Adipocyte (in vitro differentiated cells): ENCODE data around the gene MAPRE3.

Source experiments
- DNase-seq: peaks from one replicate; pipeline ENCODE4 v3.0.0-alpha.2; 2015; ENCODE audit warnings: low read depth
- H3K27me3 ChIP-seq: replicated peaks from 2 replicates; pipeline ENCODE4 v1.7.0; 2013; ENCODE audit warnings: mild to moderate bottlenecking, low read length, moderate library complexity; ENCODE audit not compliant: control insufficient read depth, insufficient read depth
- H3K36me3 ChIP-seq: 2 replicates; pipeline ENCODE4 v1.7.0; 2013; ENCODE audit warnings: low read length, mild to moderate bottlenecking, moderate library complexity; ENCODE audit not compliant: control insufficient read depth, insufficient read depth, severe bottlenecking
- H3K4me1 ChIP-seq: 2 replicates; pipeline ENCODE4 v1.7.0; 2013; ENCODE audit warnings: mild to moderate bottlenecking, low read length, moderate library complexity; ENCODE audit not compliant: control insufficient read depth, insufficient read depth
- H3K4me3 ChIP-seq: 2 replicates; pipeline ENCODE4 v1.7.0; 2013; ENCODE audit warnings: mild to moderate bottlenecking, low read length, moderate library complexity
- H3K9ac ChIP-seq: 2 replicates; pipeline ENCODE4 v1.7.0; 2013; ENCODE audit warnings: mild to moderate bottlenecking, low read length, moderate library complexity
- H3K9me3 ChIP-seq: 2 replicates; pipeline ENCODE4 v1.7.0; 2013; ENCODE audit warnings: mild to moderate bottlenecking, low read length, moderate library complexity; ENCODE audit not compliant: control insufficient read depth

MAPRE3 gene

GRCh38 chr2:27032495-27033252, 62.2 kb downstream of the MAPRE3 start, which contains the start of gene TMEM214:
Gene TMEM214 (plus strand): TSS chr2:27032965. CDS start chr2:27033016, 51 bp downstream.
- peaks cover 39% of the 10 kb centered on the region for H3K36me3 ChIP-seq
- peak; percentile 93 for DNase-seq
- no peaks in the 10 kb centered on the region for H3K9me3 ChIP-seq
- peak within 1 kb of the TSS; percentile 98 for H3K9ac ChIP-seq
- H3K4me1 ChIP-seq = peaks cover 33% of the 10 kb centered on the region
- H3K27me3 ChIP-seq = no peaks in the 10 kb centered on the region
- H3K4me3 ChIP-seq = peak within 1 kb of the TSS; percentile 99

DNA sequence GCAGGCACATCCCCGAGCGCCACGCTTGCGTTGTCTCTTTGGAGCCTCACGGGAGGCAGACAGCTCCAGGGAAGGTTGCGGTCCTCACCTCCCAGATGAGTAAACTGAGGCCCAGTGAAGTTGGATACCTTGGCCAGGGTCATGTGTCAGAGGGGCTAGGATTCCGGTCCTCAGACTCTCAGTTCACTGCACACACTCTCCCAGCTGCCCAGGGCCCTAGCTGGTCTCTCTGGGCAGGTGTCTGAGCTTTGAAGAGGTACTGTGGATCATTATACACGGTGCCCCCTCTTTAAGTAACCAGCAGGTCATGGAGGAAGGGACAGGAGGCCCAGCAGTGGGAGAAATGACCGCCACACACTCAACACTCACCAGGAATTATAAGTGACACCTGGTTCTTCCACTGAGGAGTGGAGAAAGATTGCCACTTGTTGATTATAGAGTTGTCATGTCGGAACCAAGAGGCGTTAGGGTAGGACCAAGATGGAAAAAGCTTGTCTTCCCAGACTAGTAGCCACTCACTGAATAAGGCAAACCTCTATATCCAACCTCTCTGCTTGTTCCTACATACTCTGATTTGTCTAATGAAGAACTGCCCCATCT, 62.9 kb downstream of the MAPRE3 start:
- Histone ChIP-seq H3K9ac (peak overlapping the region; percentile 98), H3K27me3 (no peaks in the 10 kb centered on the region), H3K4me1 (peaks cover 33% of the 10 kb centered on the region), H3K36me3 (peaks cover 41% of the 10 kb centered on the region), H3K4me3 (peak overlapping the region; percentile 99), H3K9me3 (no peaks in the 10 kb centered on the region)
- peak; percentile 22 for DNase-seq

DNA sequence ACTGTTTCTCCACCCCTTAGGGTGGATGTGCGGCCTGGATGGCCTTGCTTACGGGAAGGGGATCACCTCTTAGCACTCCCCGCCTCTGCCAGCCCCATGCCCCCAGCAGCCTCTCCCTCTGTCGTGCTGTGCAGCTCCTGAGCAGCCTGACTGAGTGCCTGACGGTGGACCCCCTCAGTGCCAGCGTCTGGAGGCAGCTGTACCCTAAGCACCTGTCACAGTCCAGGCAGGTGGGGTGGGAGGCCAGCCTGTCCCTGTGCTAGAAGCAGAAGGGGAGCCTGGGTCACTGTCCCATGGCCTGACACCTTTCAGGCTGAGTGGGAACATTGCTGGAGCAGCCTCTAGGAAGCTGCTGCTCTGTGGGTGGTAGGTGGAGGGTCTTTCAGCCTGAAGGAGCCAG, 67.6 kb downstream of the MAPRE3 start:
- Histone ChIP-seq H3K27me3 (no peaks in the 10 kb centered on the region), H3K9ac (no peak overlapping the region), H3K4me3 (no peak overlapping the region), H3K9me3 (no peaks in the 10 kb centered on the region), H3K4me1 (peaks cover 20% of the 10 kb centered on the region), H3K36me3 (peaks cover 82% of the 10 kb centered on the region)
- no peak for DNase-seq

- Histone ChIP-seq H3K4me1 (peaks cover 18% of the 10 kb centered on the region), H3K36me3 (peaks cover 82% of the 10 kb centered on the region), H3K9me3 (no peaks in the 10 kb centered on the region), H3K9ac (no peak overlapping the region), H3K4me3 (no peak overlapping the region), H3K27me3 (no peaks in the 10 kb centered on the region)
- DNase-seq = no peak
Observed at GRCh38 chr2:27038631-27039339, 68.3 kb downstream of the MAPRE3 start.

DNA sequence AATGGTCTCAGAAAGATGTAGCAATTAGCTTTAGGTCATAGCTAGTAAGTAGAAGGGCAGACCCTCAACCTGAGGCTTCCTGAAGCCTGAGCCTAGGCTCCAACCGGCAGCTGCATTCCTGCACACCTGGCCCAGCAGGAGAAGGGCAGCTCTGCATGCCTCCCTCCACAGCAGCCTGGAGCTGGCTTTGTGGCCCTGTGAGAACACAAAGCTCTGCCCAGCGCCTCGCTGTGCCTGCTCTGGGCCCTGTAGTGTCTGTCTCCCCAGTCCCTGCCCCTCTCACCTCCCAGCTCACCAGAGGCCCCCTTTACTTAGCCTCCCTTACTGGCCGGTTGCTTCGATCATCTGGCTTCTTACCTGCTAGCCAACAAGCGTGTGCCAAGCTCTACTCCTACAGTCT, 69.0 kb downstream of the MAPRE3 start:
- no peak overlapping the region for H3K9ac ChIP-seq
- DNase-seq = no peak
- no peaks in the 10 kb centered on the region for H3K9me3 ChIP-seq
- H3K27me3 ChIP-seq = no peaks in the 10 kb centered on the region
- H3K4me1 ChIP-seq = peaks cover 12% of the 10 kb centered on the region
- no peak overlapping the region for H3K4me3 ChIP-seq
- H3K36me3 ChIP-seq = peaks cover 82% of the 10 kb centered on the region

GRCh38 chr2:27039871-27040270, 69.4 kb downstream of the MAPRE3 start:
- H3K9ac ChIP-seq = no peak overlapping the region
- peaks cover 80% of the 10 kb centered on the region for H3K36me3 ChIP-seq
- H3K9me3 ChIP-seq = no peaks in the 10 kb centered on the region
- peaks cover 10% of the 10 kb centered on the region for H3K4me1 ChIP-seq
- no peaks in the 10 kb centered on the region for H3K27me3 ChIP-seq
- DNase-seq = no peak
- no peak overlapping the region for H3K4me3 ChIP-seq

- H3K4me3 ChIP-seq = no peak overlapping the region
- no peaks in the 10 kb centered on the region for H3K27me3 ChIP-seq
- H3K9ac ChIP-seq = no peak overlapping the region
- H3K36me3 ChIP-seq = peaks cover 76% of the 10 kb centered on the region
- H3K4me1 ChIP-seq = peaks cover 6% of the 10 kb centered on the region
- DNase-seq = no peak
- H3K9me3 ChIP-seq = no peaks in the 10 kb centered on the region
Observed at GRCh38 chr2:27040282-27040681, 69.8 kb downstream of the MAPRE3 start.

GRCh38 chr2:27041752-27042151, 71.3 kb downstream of the MAPRE3 start:
- no peak overlapping the region for H3K9ac ChIP-seq
- no peaks in the 10 kb centered on the region for H3K27me3 ChIP-seq
- peaks cover 61% of the 10 kb centered on the region for H3K36me3 ChIP-seq
- DNase-seq = no peak
- no peaks in the 10 kb centered on the region for H3K4me1 ChIP-seq
- H3K4me3 ChIP-seq = no peak overlapping the region
- H3K9me3 ChIP-seq = no peaks in the 10 kb centered on the region

DNA sequence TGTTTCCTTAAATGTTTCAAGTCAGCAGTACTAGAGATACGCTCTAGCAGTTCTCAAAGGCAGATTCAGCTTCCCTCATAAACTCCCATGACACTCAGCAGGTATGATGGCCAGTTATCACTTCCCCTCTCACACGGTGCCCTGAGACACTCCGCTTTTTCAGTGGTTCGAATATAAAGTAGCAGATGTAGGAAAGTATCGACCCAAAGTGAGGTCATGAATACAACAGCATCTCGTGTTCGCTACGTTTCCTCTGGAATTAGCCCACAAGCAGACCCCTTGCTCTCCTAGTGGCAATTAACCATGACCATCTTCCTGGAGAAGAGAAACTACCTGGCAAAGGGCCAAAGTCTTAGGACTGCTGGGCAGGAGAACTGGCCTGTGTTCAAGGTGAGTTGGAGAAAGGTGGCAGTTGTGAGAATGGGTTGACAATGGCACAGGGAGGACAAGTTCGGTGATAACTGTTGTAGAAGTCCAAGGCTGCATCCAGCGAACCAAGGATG, 71.8 kb downstream of the MAPRE3 start:
- H3K4me3 ChIP-seq = no peak overlapping the region
- no peaks in the 10 kb centered on the region for H3K27me3 ChIP-seq
- H3K4me1 ChIP-seq = no peaks in the 10 kb centered on the region
- peaks cover 56% of the 10 kb centered on the region for H3K36me3 ChIP-seq
- H3K9ac ChIP-seq = no peak overlapping the region
- peak; percentile 18 for DNase-seq
- H3K9me3 ChIP-seq = no peaks in the 10 kb centered on the region

DNA sequence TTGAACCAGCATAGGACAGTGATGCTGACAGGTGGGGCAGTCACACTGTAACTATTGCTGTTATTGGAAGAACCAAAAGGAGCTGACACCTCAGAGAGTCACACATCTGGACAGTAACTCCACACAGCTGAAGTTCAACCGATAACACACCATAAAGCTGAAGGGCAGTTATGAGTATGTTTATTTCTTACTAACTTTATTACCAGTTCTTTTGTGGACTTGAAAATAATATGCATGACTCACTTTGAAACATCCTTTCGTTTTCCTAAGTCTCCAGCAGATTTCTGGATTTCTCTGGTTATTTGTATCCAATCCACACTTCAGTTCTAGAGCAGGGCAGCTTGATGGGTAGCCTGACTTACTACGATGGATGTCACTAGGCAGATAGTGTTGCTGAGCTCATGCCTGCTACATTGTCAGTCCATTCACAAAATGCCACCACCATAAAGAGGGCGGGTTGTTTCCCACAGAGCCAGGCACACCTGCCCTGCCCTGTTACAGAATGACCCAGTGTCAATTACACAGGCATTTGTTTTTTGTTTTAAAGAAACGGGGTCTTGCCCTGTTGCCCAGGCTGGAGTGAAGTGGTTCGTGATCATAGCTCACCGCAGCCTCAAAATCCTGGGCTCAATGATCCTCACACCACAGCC, 72.7 kb downstream of the MAPRE3 start:
- H3K4me3 ChIP-seq = no peak overlapping the region
- no peaks in the 10 kb centered on the region for H3K9me3 ChIP-seq
- H3K27me3 ChIP-seq = no peaks in the 10 kb centered on the region
- no peak overlapping the region for H3K9ac ChIP-seq
- no peak for DNase-seq
- H3K4me1 ChIP-seq = no peaks in the 10 kb centered on the region
- peaks cover 47% of the 10 kb centered on the region for H3K36me3 ChIP-seq
